HG03064 (cell line): ENCODE data around the gene SMYD3.
"Not testable (repeated sequence)": the region's sequence is repeated elsewhere in the genome, so short reads cannot be mapped to it uniquely, and the experiment has no call there.

Source experiments
- ATAC-seq: cut with Tn5 transposase; IDR thresholded peaks from one replicate; pipeline ENCODE4 v1.9.1; 2021; ENCODE audit warnings: low read depth; ENCODE audit not compliant: unreplicated experiment

SMYD3 gene

DNA sequence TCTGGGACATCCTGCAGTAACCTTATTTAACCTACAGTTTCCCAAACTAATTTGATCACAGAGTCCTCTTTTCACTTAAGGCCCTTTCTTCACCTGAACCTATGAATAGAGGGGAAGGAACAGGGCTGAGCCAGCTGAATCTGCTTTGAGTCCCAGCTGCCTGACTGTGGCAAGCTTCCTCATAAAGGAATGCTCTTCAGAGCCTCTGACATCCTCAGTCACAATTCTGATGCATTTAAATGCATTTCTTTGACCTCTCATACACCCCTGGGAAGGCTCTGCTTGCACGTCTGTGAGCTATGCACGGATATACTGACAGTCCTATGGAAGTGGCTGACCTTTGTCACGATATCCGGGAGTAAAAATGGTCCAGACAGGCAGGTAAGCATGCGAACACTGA lies 673.1 kb downstream of the SMYD3 start:
- no peak for ATAC-seq

DNA sequence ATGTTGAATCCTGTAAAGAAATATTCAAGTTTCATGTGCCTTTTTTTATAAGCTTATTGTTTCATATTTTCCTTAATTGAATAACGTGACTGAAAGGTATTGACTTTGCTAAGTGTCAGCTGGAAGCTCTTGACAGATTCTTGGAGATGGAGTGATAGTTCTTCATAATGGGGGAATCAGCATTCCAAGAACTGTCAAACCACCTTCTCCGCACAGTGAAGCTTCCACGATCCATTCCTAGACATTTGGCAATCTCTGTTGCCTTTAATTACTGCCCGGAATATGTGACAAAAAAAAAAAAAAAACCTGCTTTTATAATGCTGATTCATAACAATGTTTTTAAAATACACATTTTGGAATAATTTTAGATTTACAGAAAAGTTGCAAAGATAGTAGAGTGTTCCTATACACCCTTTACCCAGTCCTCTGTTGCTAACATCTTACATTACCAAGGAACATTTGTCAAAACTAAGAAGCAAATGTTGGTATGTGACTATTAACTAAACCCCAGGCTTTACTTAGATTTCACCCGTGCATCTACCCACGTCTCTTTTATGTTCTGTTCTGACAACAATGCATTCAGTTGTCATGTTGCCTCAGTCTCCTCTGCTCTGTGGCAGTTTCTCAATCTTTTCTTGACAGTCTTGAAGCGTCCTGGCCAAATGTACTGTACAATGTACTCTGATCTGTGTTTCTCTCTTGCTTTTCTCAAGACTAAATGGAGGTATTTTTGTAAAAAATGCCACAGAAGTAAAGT lies 674.1 kb downstream of the SMYD3 start:
- ATAC-seq, result no peak

DNA sequence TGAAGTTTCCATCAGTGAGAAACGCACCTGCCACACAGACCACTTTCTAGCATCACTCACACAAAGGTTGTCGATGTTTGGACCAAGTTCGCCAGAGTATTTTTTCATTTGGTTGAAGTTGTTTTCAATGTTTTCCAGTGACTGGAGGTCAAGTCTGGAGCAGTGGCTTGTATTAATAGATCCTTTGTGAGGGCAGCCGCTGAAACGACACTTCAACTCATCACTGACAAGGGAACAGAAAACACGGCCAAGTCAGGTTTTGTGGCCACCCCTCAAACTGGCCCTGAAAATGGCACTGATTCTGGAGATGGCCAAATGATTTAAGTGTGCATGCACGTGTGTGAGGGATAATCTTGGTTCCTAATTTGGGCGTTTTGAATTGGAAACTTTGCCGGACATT lies 675.6 kb downstream of the SMYD3 start:
- no peak for ATAC-seq

DNA sequence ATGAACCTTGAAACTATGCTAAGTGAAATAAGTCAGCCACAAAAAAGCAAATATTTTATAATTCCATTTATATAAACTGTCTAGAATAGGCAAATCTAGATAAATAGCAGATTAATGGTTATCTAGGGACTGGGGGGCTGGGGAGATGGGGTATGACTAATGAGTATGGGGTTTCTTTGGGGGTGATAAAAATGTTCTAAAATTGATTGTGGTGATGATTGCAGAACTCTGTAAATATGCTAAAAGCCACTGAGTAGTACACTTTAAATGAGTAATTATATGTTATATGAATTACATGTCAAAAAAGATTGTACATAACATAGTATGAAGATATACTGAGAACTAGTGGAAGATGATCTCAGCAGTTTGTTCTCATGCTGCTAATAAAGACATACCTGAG lies 677.3 kb downstream of the SMYD3 start:
- no peak for ATAC-seq

- ATAC-seq, result no peak
Observed at GRCh38 chr1:245829194-245829593, 677.9 kb downstream of the SMYD3 start.

- no peak for ATAC-seq
Observed at GRCh38 chr1:245827301-245827700, 679.8 kb downstream of the SMYD3 start.

- ATAC-seq, result no peak
Observed at GRCh38 chr1:245825128-245825901, 681.8 kb downstream of the SMYD3 start.

DNA sequence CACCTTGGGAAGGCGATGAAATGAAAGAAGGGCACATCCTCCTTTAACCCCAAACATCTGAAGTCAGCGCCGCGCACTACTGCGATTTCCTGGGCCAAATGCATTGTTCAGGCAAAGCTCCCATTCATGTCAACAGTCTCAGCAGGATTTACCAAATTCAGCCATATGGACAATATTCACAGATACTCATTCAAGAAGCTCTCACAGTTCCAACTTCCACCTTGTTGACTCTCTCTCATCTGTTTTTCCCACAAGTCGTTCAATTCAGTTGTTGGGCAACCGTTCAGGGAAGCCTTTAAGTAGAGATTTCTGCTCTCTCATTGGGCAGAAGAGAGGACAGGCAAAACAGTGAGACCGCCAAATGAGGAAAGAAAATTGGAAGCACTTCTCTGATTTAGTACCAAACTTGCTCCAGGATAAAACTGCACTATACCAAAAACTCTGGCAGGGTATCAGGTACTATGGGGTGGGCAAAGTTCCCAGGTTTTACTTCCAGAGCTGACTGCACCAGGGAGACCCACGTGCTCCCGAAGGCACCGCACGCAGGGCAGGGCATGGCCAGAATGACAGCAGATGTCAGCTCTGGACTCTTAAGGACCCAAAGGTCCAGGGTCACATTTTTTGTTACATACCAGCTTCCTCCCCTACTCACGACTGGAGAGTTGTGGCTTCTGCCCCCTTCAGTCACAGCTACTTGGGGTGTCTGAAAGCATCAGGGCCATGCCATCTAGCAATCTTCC lies 683.5 kb downstream of the SMYD3 start:
- ATAC-seq, result no peak

GRCh38 chr1:245822996-245823395 lies 684.1 kb downstream of the SMYD3 start:
- ATAC-seq, result no peak

DNA sequence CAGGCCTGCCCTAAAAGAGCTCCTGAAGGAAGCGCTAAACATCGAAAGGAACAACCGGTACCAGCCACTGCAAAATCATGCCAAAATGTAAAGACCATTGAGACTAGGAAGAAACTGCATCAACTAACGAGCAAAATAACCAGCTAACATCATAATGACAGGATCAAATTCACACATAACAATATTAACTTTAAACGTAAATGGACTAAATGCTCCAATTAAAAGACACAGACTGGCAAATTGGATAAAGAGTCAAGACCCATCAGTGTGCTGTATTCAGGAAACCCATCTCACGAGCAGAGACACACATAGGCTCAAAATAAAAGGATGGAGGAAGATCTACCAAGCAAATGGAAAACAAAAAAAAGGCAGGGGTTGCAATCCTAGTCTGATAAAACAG lies 688.7 kb downstream of the SMYD3 start:
- ATAC-seq, result not testable (repeated sequence)

- ATAC-seq, result not testable (repeated sequence)
Observed at GRCh38 chr1:245816496-245816895, 690.6 kb downstream of the SMYD3 start.

GRCh38 chr1:245814651-245815050 lies 692.4 kb downstream of the SMYD3 start:
- ATAC-seq, result no peak

DNA sequence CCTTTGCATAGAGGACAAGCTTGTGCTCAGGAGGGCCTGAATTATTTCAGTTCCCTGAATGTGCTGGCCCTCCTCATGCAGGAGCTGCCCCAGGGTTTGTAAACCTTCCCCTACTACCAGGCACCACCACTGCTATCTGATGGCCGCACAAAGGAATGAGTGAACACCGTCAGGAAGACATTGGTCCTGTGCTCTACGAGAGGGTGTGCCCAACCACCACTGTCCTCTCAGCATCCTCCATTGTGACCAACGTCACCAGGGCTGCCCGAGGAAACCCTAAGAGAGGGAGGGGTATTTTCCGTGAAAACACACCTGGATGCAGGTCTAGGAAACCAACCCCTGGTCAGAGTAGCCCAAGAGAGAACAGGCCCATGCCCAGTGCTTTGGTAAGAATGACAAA lies 694.8 kb downstream of the SMYD3 start:
- no peak for ATAC-seq

DNA sequence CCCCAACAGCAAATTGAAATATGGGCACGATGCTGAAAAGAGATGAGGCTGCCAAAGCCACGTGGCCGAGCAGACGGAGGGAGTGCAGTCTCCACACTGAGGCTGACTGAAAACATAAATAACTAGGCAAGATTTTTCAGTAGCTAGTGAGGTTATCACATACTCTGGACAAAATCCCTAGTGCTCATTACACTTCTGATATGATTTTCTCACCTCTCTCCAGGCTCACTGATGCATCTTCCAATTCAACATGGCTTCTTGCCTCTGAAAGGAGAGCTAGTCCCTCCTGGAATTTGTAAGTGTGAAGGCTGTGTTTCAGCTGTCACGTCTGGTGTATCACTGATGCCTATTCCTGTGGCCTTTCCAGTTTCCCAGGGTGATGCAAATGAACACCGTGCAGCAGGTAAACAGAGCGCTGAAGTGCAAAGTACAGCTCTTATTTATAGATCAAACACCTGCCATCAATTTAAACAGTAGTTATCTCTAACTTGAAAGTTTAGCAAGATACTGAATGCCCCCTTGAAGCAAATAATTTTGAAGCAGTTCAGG lies 696.2 kb downstream of the SMYD3 start:
- no peak for ATAC-seq

GRCh38 chr1:245810181-245810769 lies 696.8 kb downstream of the SMYD3 start:
- no peak for ATAC-seq

- no peak for ATAC-seq
Observed at GRCh38 chr1:245809361-245809760, 697.7 kb downstream of the SMYD3 start.

DNA sequence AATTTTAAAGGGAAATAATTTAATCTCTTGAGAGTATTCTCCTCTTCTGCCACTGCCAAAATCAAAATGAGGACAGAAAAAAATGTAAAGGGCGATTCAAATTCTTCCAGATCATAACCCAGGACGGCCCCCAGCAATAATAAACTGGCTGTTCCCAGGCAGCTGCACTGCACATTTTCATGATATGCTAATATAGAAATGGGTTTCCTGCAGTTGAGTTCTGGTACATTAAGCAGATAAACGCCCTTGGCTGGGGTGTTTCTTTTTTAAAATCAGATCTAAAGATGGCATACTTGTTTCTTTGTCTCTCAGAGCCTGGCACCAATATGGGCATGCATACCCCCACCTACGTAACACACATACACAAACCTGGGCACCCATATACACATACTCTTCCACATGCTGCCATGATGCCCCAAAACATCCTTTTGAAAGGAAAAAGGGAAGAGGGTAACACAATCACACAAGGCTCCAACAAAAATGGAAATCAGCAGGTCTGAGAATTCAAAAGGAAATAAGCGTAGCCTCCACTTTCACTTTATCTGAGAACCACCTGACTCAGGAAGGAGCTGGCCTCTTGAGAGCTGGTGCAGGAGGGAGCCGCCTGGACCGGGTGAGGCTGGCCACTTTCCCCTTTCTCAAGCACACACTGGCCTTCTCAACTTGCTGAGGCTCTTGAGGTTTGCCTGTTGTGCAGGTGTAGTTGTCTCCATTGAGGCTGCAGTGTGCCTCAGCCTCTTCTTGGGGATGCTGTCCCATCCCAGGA lies 698.9 kb downstream of the SMYD3 start:
- no peak for ATAC-seq

DNA sequence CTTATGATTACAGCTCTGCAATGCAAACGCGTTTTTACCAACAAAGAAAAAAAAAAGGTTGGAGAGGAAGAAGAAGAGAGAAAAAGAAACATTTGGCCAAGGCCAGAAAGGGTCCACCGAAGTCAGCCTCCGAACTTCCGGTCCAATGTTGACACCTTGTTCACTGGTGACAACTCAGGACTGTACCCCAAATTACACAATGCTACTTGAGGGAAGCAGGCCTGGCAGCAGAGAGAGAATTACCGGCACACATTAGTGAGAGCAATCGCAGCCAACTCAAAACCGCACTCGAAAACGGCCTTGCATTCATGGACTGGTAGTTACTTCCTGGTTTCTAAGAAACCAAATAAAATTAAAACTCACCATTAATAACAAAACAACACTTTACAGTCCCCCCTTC lies 699.8 kb downstream of the SMYD3 start:
- ATAC-seq, result peak; percentile 79

DNA sequence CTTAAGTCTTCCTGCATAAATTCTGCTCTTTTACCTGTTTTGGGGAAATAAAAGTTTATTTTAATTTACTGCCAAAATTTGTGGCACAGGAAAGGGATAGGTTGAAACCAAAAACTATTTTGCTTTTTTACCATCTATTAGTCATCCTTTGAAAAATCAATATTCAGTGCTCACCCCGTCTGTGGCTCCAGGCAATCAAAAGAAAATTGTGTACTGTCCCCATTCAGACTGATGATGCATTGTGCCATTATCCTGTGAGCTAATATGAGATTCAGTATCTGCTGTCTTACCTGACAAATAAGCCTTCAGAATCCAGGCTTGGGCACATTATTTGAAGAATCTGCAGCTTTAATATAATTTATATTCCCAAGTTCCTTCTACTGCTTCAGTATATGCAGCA lies 701.5 kb downstream of the SMYD3 start:
- ATAC-seq, result no peak

DNA sequence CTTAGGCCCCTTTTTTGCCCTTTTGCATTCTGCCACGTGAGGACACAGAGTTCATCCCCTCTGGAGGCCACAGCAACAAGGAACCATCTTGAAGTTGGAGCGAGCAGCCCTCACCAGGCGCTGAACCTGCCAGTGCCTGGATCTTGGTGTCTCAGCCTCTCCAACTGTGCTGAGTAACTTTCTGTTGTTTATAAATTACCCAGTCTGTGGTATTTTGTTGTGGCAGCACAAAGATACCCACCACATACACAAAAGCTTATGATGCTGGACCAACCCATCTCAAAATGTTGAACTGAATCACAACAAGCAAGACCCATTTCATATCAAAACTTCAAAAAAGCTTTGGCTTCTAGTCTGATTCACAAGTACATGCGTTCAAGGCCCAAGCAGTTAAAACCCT lies 702.4 kb downstream of the SMYD3 start:
- no peak for ATAC-seq
